ENCODE results near the gene SMC1B. TPM values are rescaled to one million over a fixed set of nuclear protein-coding genes. Genes with fewer than 3 reads are reported as not detected.
A peak's percentile ranks its signal among the peaks of the same experiment; 100 is the strongest.

Gene SMC1B
- total RNA-seq, 2 experiments from 2014 or later, result not detected

GRCh38 chr22:45429424-45429823 lies 16.0 kb upstream of the SMC1B start:
- DNase-seq (no peak), ATAC-seq (ENCODE audit: poor library complexity) (no peak)
- Mint-ChIP-seq H3K27me3 (no peaks in the 10 kb centered on the region), H3K9me3 (no peaks in the 10 kb centered on the region), H3K4me1 (ENCODE audit: low read depth) (no peaks in the 10 kb centered on the region), H3K27ac (no peak overlapping the region), H3K4me3 (no peak overlapping the region), H3K36me3 (ENCODE audit: low read depth) (no peaks in the 10 kb centered on the region)
- CTCF ChIA-PET, result no interaction called here
- no peaks in the 10 kb centered on the region for H3K4me1 ChIP-seq (ENCODE audit: insufficient read depth, low read length)
- H3K36me3 ChIP-seq (ENCODE audit: insufficient read depth, low read length), result no peaks in the 10 kb centered on the region
- POLR2A ChIA-PET, result no interaction called here
- no peak overlapping the region for H3K4me3 ChIP-seq (ENCODE audit: low read length)
- TF ChIP-seq, protein P1, sequence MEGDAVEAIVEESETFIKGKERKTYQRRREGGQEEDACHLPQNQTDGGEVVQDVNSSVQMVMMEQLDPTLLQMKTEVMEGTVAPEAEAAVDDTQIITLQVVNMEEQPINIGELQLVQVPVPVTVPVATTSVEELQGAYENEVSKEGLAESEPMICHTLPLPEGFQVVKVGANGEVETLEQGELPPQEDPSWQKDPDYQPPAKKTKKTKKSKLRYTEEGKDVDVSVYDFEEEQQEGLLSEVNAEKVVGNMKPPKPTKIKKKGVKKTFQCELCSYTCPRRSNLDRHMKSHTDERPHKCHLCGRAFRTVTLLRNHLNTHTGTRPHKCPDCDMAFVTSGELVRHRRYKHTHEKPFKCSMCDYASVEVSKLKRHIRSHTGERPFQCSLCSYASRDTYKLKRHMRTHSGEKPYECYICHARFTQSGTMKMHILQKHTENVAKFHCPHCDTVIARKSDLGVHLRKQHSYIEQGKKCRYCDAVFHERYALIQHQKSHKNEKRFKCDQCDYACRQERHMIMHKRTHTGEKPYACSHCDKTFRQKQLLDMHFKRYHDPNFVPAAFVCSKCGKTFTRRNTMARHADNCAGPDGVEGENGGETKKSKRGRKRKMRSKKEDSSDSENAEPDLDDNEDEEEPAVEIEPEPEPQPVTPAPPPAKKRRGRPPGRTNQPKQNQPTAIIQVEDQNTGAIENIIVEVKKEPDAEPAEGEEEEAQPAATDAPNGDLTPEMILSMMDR (IDR thresholded peaks at IDR 0.05), result no peak
- H3K9me3 ChIP-seq (ENCODE audit: control insufficient read depth in 1 of 2, insufficient read depth in 1 of 2, low read length in 2 of 2), result no peaks in the 10 kb centered on the region
- H3K27ac ChIP-seq (ENCODE audit: low read depth in 1 of 2, low read length in 2 of 2), result no peak overlapping the region
- no peaks in the 10 kb centered on the region for H3K27me3 ChIP-seq (ENCODE audit: control insufficient read depth in 1 of 2, insufficient read depth in 2 of 2, low read length in 2 of 2)
- intact Hi-C loops (cut with DNase I, micrococcal nuclease), result no loop called here

GRCh38 chr22:45428391-45429385 lies 15.3 kb upstream of the SMC1B start:
- Mint-ChIP-seq H3K4me1 (ENCODE audit: low read depth) (no peaks in the 10 kb centered on the region), H3K27me3 (no peaks in the 10 kb centered on the region), H3K36me3 (ENCODE audit: low read depth) (no peaks in the 10 kb centered on the region), H3K9me3 (no peaks in the 10 kb centered on the region), H3K4me3 (no peak overlapping the region), H3K27ac (no peak overlapping the region)
- Histone ChIP-seq H3K36me3 (ENCODE audit: insufficient read depth, low read length) (no peaks in the 10 kb centered on the region), H3K4me3 (ENCODE audit: low read length) (no peak overlapping the region), H3K27me3 (ENCODE audit: control insufficient read depth in 1 of 2, insufficient read depth in 2 of 2, low read length in 2 of 2) (no peaks in the 10 kb centered on the region), H3K4me1 (ENCODE audit: insufficient read depth, low read length) (no peaks in the 10 kb centered on the region), H3K27ac (ENCODE audit: low read depth in 1 of 2, low read length in 2 of 2) (no peak overlapping the region), H3K9me3 (ENCODE audit: control insufficient read depth in 1 of 2, insufficient read depth in 1 of 2, low read length in 2 of 2) (no peaks in the 10 kb centered on the region)
- DNase-seq (peak in 1 of 14 experiments; percentile 29), ATAC-seq (ENCODE audit: poor library complexity) (no peak)
- TF ChIP-seq, protein P1 (IDR thresholded peaks at IDR 0.05), result no peak
- intact Hi-C loops (cut with DNase I, micrococcal nuclease), result no loop called here
- POLR2A ChIA-PET, result no interaction called here
- CTCF ChIA-PET, result no interaction called here

DNA sequence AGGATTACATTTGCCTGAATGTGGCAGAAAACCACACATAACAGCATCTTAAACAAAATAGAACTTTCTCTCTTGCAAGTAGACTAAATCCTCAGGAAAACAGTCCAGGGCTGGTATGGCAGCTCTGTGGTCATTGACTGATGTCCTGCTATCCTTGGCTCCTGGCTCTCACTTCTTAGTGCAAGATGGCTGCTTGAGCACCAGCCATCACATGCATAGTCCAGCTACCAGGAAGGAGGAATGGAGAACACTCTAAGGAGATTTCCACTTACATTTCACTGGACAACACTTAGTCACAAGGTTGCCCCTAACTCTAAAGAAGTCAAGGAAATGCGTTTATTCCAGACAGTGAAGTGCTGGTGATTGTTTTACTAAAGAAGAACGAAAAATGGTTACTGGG lies 13.7 kb upstream of the SMC1B start:
- Mint-ChIP-seq H3K36me3 (ENCODE audit: low read depth) (no peaks in the 10 kb centered on the region), H3K9me3 (no peaks in the 10 kb centered on the region), H3K27ac (no peak overlapping the region), H3K27me3 (no peaks in the 10 kb centered on the region), H3K4me1 (ENCODE audit: low read depth) (no peaks in the 10 kb centered on the region), H3K4me3 (no peak overlapping the region)
- H3K27ac ChIP-seq (ENCODE audit: low read depth in 1 of 2, low read length in 2 of 2), result no peak overlapping the region
- no peaks in the 10 kb centered on the region for H3K9me3 ChIP-seq (ENCODE audit: control insufficient read depth in 1 of 2, insufficient read depth in 1 of 2, low read length in 2 of 2)
- TF ChIP-seq, protein P1 (IDR thresholded peaks at IDR 0.05), result no peak
- intact Hi-C loops (cut with DNase I, micrococcal nuclease), result no loop called here
- no peaks in the 10 kb centered on the region for H3K27me3 ChIP-seq (ENCODE audit: control insufficient read depth in 1 of 2, insufficient read depth in 2 of 2, low read length in 2 of 2)
- no peaks in the 10 kb centered on the region for H3K36me3 ChIP-seq (ENCODE audit: insufficient read depth, low read length)
- H3K4me3 ChIP-seq (ENCODE audit: low read length), result no peak overlapping the region
- no peak for ATAC-seq (ENCODE audit: poor library complexity)
- ChIA-PET POLR2A (no interaction called here), CTCF (no interaction called here)
- H3K4me1 ChIP-seq (ENCODE audit: insufficient read depth, low read length), result no peaks in the 10 kb centered on the region
- DNase-seq, result no peak
